CD4-positive, alpha-beta T cell (primary cell): ENCODE measurements around the gene AXIN2. TPM values are rescaled to one million over a fixed set of nuclear protein-coding genes. Genes with fewer than 3 reads are reported as not detected.

Source experiments
- ATAC-seq: fragments of 200-7000 bp; cut with Tn5 transposase; one replicate; pipeline ENCODE4 v1.10.0; 2022; ENCODE audit warnings: mild to moderate bottlenecking; ENCODE audit not compliant: poor library complexity
- CTCF ChIA-PET: fragments of 350-600 bp; sonication (Branson Sonifier 250); formaldehyde crosslinking; loops from one replicate; lab custom pipeline; 2021; ENCODE audit warnings: antibody characterized with exemption, inconsistent platforms; lab: Charles Lee
- POLR2A ChIA-PET: fragments of 350-600 bp; sonication (Branson Sonifier 250); formaldehyde crosslinking; loops from one replicate; lab custom pipeline; 2021; ENCODE audit warnings: antibody characterized with exemption, inconsistent platforms; lab: Charles Lee
- DNase-seq, 14 experiments: peaks; one replicate each; pipeline ENCODE4 v3.0.0-alpha.2; 2013 to 2020; ENCODE audit warnings: mixed read lengths in 2 of 14
- H3K27ac ChIP-seq, 2 donors: one replicate each; pipeline versions ENCODE4 v1.5.1 to v1.7.0; 2013; ENCODE audit warnings: low read length in 2 of 2, low read depth in 1 of 2, mild to moderate bottlenecking in 1 of 2
- H3K27me3 ChIP-seq, 2 experiments: 1 replicate in 1 of 2; 2 replicates in 1 of 2; pipeline versions ENCODE4 v1.6.1 to v1.7.0; 2013; ENCODE audit warnings: low read length in 2 of 2, control low read depth in 1 of 2, mild to moderate bottlenecking in 1 of 2, moderate library complexity in 1 of 2; ENCODE audit not compliant: insufficient read depth in 2 of 2, control insufficient read depth in 1 of 2
- H3K36me3 ChIP-seq: one replicate; pipeline ENCODE4 v1.6.1; 2013; ENCODE audit warnings: low read length, control low read depth; ENCODE audit not compliant: insufficient read depth
- H3K4me1 ChIP-seq: one replicate; pipeline ENCODE4 v1.6.1; 2013; ENCODE audit warnings: low read length, control low read depth; ENCODE audit not compliant: insufficient read depth
- H3K4me3 ChIP-seq: one replicate; pipeline ENCODE4 v1.5.1; 2013; ENCODE audit warnings: mild to moderate bottlenecking, low read length, moderate library complexity
- H3K9me3 ChIP-seq, 2 experiments: 1 replicate in 1 of 2; 2 replicates in 1 of 2; pipeline versions ENCODE4 v1.6.1 to v1.7.0; 2013; ENCODE audit warnings: low read length in 2 of 2, mild to moderate bottlenecking in 2 of 2, control low read depth in 1 of 2, moderate library complexity in 1 of 2; ENCODE audit not compliant: control insufficient read depth in 1 of 2, insufficient read depth in 1 of 2
- H3K27ac Mint-ChIP-seq: one replicate; pipeline ENCODE4 v1.8.0; 2020; ENCODE audit warnings: mixed read lengths
- H3K27me3 Mint-ChIP-seq: one replicate; pipeline ENCODE4 v1.8.0; 2021; ENCODE audit warnings: mixed read lengths
- H3K36me3 Mint-ChIP-seq: one replicate; pipeline ENCODE4 v1.8.0; 2021; ENCODE audit warnings: low read depth, mixed read lengths
- H3K4me1 Mint-ChIP-seq: one replicate; pipeline ENCODE4 v1.8.0; 2021; ENCODE audit warnings: low read depth, mixed read lengths
- H3K4me3 Mint-ChIP-seq: one replicate; pipeline ENCODE4 v1.8.0; 2020; ENCODE audit warnings: mild to moderate bottlenecking, mixed read lengths
- H3K9me3 Mint-ChIP-seq: one replicate; pipeline ENCODE4 v1.8.0; 2020; ENCODE audit warnings: mixed read lengths
- CTCF ChIP-seq: fragments of 200-600 bp; IDR thresholded peaks from one replicate; pipeline ENCODE4 v1.8.0; 2022; ENCODE audit warnings: antibody characterized with exemption, mild to moderate bottlenecking
- intact Hi-C, 2 experiments: fragments of 100-400 bp; cut with DNase I in 1 of 2; cut with micrococcal nuclease in 1 of 2; formaldehyde crosslinking; loops; one replicate each; pipeline versions ENCODE4 v1.15.1 to v1.9.0; 2023 to 2025; cut with DNase I, micrococcal nuclease
- total RNA-seq, 174 experiments: library from RNA in 2 of 174; stranded (reverse) in 2 of 174; gene quantifications; one replicate each; pipeline ENCODE4 v1.2.3 and lab custom pipeline; 2021 to 2026

Gene AXIN2
- total RNA-seq, 2 experiments from 2014 or later: 47.9 to 49.8 TPM

- ATAC-seq (peak; percentile 43), DNase-seq (peak; percentile 85 to 96 (median 92))
- POLR2A ChIA-PET: interaction anchor here (0.7 to 3.2 kb wide), 7 partner anchors 13 to 186 kb away, joined by 3 to 21 read pairs (median 3); no protein-coding TSS in a partner anchor
- H3K27ac ChIP-seq: peak overlapping the region; percentile 31 to 36
- Mint-ChIP-seq H3K36me3 (peaks cover 35% of the 10 kb centered on the region), H3K4me1 (peaks cover 18% of the 10 kb centered on the region), H3K4me3 (no peak overlapping the region), H3K27ac (no peak overlapping the region), H3K9me3 (no peaks in the 10 kb centered on the region), H3K27me3 (no peaks in the 10 kb centered on the region)
- intact Hi-C loops: loop anchor here (1.0 to 10.0 kb wide), 7 partner anchors 17 to 262 kb away; no protein-coding TSS in a partner anchor
- CTCF ChIA-PET: interaction anchor here (1.0 to 2.5 kb wide), 7 partner anchors 12 to 325 kb away, joined by 3 to 17 read pairs (median 4); no protein-coding TSS in a partner anchor
- no peaks in the 10 kb centered on the region for H3K9me3 ChIP-seq
- peak; percentile 81 for TF ChIP-seq CTCF
- no peaks in the 10 kb centered on the region for H3K27me3 ChIP-seq
- peaks cover 9% of the 10 kb centered on the region for H3K36me3 ChIP-seq
- H3K4me1 ChIP-seq: peaks cover 12% of the 10 kb centered on the region
- H3K4me3 ChIP-seq: peak overlapping the region; percentile 66
Observed at GRCh38 chr17:65556014-65556909, 5.2 kb downstream of the AXIN2 start.

- H3K4me1 Mint-ChIP-seq: peaks cover 32% of the 10 kb centered on the region
- ChIA-PET POLR2A (no interaction called here), CTCF (no interaction called here)
- H3K36me3 Mint-ChIP-seq: peaks cover 51% of the 10 kb centered on the region
- ATAC-seq (no peak), DNase-seq (no peak)
- Histone ChIP-seq H3K36me3 (peaks cover 24% of the 10 kb centered on the region), H3K4me1 (peaks cover 27% of the 10 kb centered on the region), H3K27ac (no peak overlapping the region), H3K4me3 (no peak overlapping the region), H3K27me3 (no peaks in the 10 kb centered on the region), H3K9me3 (no peaks in the 10 kb centered on the region)
- no peaks in the 10 kb centered on the region for H3K27me3 Mint-ChIP-seq
- H3K4me3 Mint-ChIP-seq: peak overlapping the region; percentile 77
- H3K27ac Mint-ChIP-seq: no peak overlapping the region
- intact Hi-C loops: loop anchor here (5.0 to 10.0 kb wide), 2 partner anchors 200 to 238 kb away; no protein-coding TSS in a partner anchor
- no peak for TF ChIP-seq CTCF
- H3K9me3 Mint-ChIP-seq: no peaks in the 10 kb centered on the region
Observed at GRCh38 chr17:65554553-65555223, 6.8 kb downstream of the AXIN2 start.
